Adrenal gland (tissue), 12 donors: Measurements from ENCODE around the gene FOXK2. TPM values are rescaled to one million over a fixed set of nuclear protein-coding genes. Genes with fewer than 3 reads are reported as not detected.

Experiments used
- DNase-seq, 7 donors: peaks; one replicate each; pipeline ENCODE4 v3.0.0-alpha.2; 2019 to 2020
- H3K27ac ChIP-seq, 5 donors: fragments of 200-600 bp; sonication (generic) in 4 of 5; 1 replicate in 3 of 5; 2 replicates in 2 of 5; pipeline versions ENCODE4 v1.5.1 to v1.8.0; 2016 to 2020; ENCODE audit warnings: mild to moderate bottlenecking in 1 of 5
- H3K27me3 ChIP-seq: fragments of 200-600 bp; 2 replicates; pipeline ENCODE4 v1.8.0; 2021
- H3K36me3 ChIP-seq, 2 donors: fragments of 200-600 bp; replicated peaks in 1 of 2; 1 replicate in 1 of 2; 2 replicates in 1 of 2; pipeline versions ENCODE4 v1.5.1 to v1.8.0; 2018 to 2022
- H3K4me1 ChIP-seq, 2 donors: fragments of 200-600 bp; replicated peaks in 1 of 2; 1 replicate in 1 of 2; 2 replicates in 1 of 2; pipeline versions ENCODE4 v1.5.1 to v1.8.0; 2018 to 2021
- H3K4me3 ChIP-seq, 4 donors: fragments of 200-600 bp; sonication (generic) in 3 of 4; one replicate each; pipeline ENCODE4 v1.5.1; 2016 to 2018
- H3K9me3 ChIP-seq, 3 donors: fragments of 200-600 bp; sonication (generic) in 1 of 3; replicated peaks in 1 of 3; 1 replicate in 2 of 3; 2 replicates in 1 of 3; pipeline versions ENCODE4 v1.5.1 to v1.8.0; 2016 to 2021
- POLR2A ChIP-seq, 2 donors: fragments of 450-650 bp; IDR thresholded peaks; one replicate each; pipeline ENCODE4 v1.6.1; 2017; ENCODE audit warnings: antibody characterized with exemption in 2 of 2, mild to moderate bottlenecking in 2 of 2, moderate library complexity in 1 of 2
- WGBS, 4 donors: extraction: QIAGEN DNeasy Blood & Tissue Kit in 2 of 4; methylation state at CpG; one replicate each; pipeline versions ENCODE4 v1.1.5 to v1.1.7; 2013 to 2017; 5-methylcytosine and 5-hydroxymethylcytosine counted together
- intact Hi-C, 2 donors: fragments of 100-400 bp; cut with DNase I; formaldehyde crosslinking; loops; one replicate each; pipeline versions ENCODE4 v1.14.1 to v1.15.0; 2022 to 2023
- polyA plus RNA-seq, 3 donors: library from polyadenylated mRNA; stranded (reverse); fragments of 200-250 nt in 2 of 3; fragments of 350-450 nt in 1 of 3; fragmentation: Illumina TruSeq in 1 of 3; extraction: RNeasy Lipid Tissue Mini Kit (QIAGEN cat#74804) in 1 of 3; gene quantifications; one replicate each; pipeline ENCODE4 v1.2.3, GENCODE V29; 2013 to 2014
- total RNA-seq, 9 donors: library from RNA; depleted of rRNA in 4 of 9; stranded (reverse); fragments of >200 nt in 4 of 9; fragments of 120-200 nt in 1 of 9; fragmentation: NEBNext Ultra II Directional in 1 of 9; extraction: Animal tissue kit (Norgen Biotek cat#: 25700) in 1 of 9; gene quantifications; one replicate each; pipeline versions ENCODE4 v1.1.0 to v1.2.4, GENCODE V29; 2013 to 2023
- TF ChIP-seq, protein P1 (sequence below), 6 experiments: fragments of 450-650 bp in 4 of 6; fragments of 200-600 bp in 2 of 6; sonication (generic) in 1 of 6; IDR thresholded peaks; 1 replicate in 5 of 6; 2 replicates in 1 of 6; pipeline versions ENCODE4 v1.5.1 to v1.8.0; 2016 to 2021; ENCODE audit warnings: antibody characterized with exemption in 6 of 6, mild to moderate bottlenecking in 2 of 6, moderate library complexity in 1 of 6
- donor health status: healthy with polysubstance abuse.
- donor health status: Bipolar disorder and iron deficiency.
- donor health status: DM: yes; HTN: yes; CAD: no.
- donor health status: DM: no; HTN: no; CAD: no.
- donor health status: DM: no; HTN: no; CAD: no.
- donor health status: DM: yes; HTN: yes; CAD: no.

Gene FOXK2
- total and polyA plus RNA-seq, 12 donors: 30.5 to 138 (median 45.5) TPM

DNA sequence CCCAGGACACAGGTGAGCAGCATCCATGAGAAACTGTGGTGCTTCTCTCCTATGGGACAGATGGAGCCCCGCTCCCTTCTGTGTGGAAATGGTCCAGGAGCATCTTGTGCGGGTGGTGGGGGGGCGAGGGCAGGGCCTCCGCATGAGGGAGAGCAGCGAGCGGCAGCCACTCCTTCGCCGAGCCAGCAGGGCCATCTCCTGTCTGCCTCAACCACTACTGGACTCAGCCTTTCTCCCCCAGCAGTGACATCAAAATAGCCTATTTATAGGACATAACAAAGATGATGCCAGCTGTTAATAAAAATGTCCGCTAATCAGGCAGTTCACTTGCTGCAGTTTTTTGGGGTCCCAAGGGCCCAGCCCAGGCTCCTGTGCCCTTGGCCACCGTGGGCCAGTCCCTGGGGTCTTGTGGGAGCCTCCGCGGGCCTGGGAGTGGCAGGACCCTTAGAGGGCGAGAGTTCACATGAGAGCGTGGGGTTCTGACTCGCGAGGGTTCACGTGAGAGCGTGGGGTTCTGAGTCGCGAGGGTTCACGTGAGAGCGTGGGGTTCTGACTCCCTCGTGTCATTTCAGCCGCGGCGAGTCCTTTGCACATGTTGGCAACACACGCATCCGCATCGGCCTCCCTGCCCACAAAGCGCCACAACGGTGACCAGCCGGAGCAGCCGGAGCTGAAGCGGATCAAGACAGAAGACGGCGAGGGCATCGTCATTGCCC is 81.4 kb downstream of the FOXK2 start:
- H3K9me3 ChIP-seq: no peaks in the 10 kb centered on the region
- intact Hi-C loops: no loop called here

DNA sequence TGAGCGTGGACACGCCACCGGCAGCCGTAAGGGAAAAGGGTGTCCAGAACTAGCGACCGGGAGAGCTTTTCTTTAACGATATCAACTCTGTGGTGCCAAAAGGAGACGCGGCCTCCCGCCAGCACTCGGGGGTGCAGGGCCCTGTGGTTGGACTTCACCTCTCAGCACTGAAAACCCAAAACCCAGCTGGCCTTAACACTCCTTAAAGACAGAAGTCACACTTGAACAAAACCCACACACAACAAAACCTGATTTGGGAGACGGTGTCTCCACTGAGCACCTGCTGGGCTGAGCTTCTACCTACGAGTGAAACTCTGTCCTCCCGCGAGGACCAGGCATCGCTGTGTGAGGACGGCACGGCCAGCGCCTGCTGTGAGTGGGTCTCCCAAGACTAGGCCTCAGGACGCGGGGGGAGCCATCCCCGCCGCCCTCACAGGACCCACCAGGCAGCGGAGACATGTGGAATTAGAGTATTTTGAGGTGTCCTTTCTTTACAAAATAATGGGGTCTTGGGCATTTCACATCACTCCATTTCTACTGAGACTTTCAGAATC is 82.0 kb downstream of the FOXK2 start:
- peak overlapping the region in 2 of 5 donors; percentile 62 to 65 for H3K27ac ChIP-seq
- TF ChIP-seq, protein P1, sequence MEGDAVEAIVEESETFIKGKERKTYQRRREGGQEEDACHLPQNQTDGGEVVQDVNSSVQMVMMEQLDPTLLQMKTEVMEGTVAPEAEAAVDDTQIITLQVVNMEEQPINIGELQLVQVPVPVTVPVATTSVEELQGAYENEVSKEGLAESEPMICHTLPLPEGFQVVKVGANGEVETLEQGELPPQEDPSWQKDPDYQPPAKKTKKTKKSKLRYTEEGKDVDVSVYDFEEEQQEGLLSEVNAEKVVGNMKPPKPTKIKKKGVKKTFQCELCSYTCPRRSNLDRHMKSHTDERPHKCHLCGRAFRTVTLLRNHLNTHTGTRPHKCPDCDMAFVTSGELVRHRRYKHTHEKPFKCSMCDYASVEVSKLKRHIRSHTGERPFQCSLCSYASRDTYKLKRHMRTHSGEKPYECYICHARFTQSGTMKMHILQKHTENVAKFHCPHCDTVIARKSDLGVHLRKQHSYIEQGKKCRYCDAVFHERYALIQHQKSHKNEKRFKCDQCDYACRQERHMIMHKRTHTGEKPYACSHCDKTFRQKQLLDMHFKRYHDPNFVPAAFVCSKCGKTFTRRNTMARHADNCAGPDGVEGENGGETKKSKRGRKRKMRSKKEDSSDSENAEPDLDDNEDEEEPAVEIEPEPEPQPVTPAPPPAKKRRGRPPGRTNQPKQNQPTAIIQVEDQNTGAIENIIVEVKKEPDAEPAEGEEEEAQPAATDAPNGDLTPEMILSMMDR (IDR thresholded peaks at IDR 0.05): no peak
- TF ChIP-seq POLR2A (IDR thresholded peaks at IDR 0.05): no peak
- H3K27me3 ChIP-seq: no peaks in the 10 kb centered on the region
- WGBS, 4 donors: 95 to 97% (median 97%) methylated on average over 10 to 24 of the region's 24 CpGs
- H3K9me3 ChIP-seq: no peaks in the 10 kb centered on the region
- no peak overlapping the region for H3K4me3 ChIP-seq
- intact Hi-C loops: no loop called here
- peaks cover 11 to 25% of the 10 kb centered on the region in 2 donors for H3K4me1 ChIP-seq
- DNase-seq: no peak
- peaks cover 0 to 44% of the 10 kb centered on the region in 2 donors for H3K36me3 ChIP-seq

More for the DNA sequence above, 81.4 kb downstream of the FOXK2 start:
- Histone ChIP-seq H3K36me3 (peaks cover 0 to 47% of the 10 kb centered on the region in 2 donors), H3K27ac (no peak overlapping the region), H3K4me1 (peaks cover 11 to 25% of the 10 kb centered on the region in 2 donors), H3K4me3 (no peak overlapping the region), H3K27me3 (no peaks in the 10 kb centered on the region)
- peak in 1 of 7 donors; percentile 53 for DNase-seq
- no peak for TF ChIP-seq POLR2A (IDR thresholded peaks at IDR 0.05)
- TF ChIP-seq, protein P1 (IDR thresholded peaks at IDR 0.05): no peak
- WGBS, 4 donors: 95 to 97% (median 97%) methylated on average over 31 to 37 of the region's 37 CpGs

DNA sequence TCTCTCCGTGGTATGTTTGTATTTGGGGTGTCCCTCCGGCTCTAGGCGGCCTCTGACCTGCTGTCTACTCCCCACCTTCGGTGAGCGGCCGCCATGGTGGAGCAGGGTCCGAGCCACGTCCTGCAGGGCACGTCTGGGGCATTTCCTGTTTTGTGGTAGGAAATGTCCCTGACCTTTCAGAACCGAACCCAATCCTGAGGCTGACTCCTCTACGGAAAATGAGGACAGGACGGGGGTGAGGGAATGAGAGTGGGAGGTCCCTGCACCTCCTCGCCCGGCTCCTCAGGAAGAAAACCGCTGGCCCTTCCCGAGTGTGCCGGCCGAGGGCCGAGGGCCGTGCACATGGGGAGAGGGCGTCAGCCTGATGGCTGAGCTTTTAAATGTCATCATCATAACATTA is 83.0 kb downstream of the FOXK2 start:
- Histone ChIP-seq H3K36me3 (peaks cover 0 to 36% of the 10 kb centered on the region in 2 donors), H3K27ac (peak overlapping the region in 3 of 5 donors; percentile 2 to 65 (median 62)), H3K27me3 (no peaks in the 10 kb centered on the region), H3K4me3 (no peak overlapping the region), H3K9me3 (no peaks in the 10 kb centered on the region), H3K4me1 (peaks cover 11 to 25% of the 10 kb centered on the region in 2 donors)
- intact Hi-C loops: no loop called here
- 41 to 51% (median 50%) methylated on average over 20 to 21 of the region's 21 CpGs for WGBS, 4 donors
- DNase-seq: no peak
- TF ChIP-seq POLR2A (IDR thresholded peaks at IDR 0.05): no peak

DNA sequence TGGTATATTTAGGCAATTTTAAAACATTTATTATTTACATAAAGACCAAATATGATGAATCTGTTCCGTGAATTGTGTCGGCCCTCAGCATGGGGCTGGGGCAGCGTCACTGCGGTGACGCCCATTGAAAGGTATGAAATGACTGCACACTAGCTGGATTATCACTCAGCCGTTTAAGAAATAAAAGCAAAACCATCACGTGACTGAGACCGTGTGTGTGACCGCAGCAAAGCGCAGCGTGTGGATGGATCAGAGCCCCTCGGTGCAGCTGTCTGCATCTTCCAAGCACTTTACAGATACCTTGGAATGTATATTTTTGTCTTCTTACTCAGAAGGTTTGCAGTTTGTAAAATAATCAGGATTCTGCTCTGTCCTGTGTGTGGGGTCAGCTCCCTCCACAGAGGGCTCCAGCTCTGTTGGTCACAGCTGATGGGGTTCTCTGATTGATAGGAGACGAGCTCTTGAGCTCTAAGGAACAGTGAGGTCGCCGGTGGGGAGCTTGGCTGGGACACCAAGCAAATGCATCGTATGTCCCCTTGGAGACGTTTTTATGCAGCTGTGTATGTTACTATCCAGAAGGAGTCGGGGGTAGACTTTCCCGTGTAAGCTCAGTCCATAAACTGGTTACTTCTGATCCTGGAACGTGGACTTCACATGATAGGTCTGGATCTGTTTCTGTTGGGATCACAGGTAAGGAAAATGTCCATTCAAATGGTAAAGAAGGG is 83.6 kb downstream of the FOXK2 start:
- H3K36me3 ChIP-seq: peaks cover 0 to 36% of the 10 kb centered on the region in 2 donors

More for the DNA sequence above, 83.6 kb downstream of the FOXK2 start:
- no peaks in the 10 kb centered on the region for H3K9me3 ChIP-seq
- intact Hi-C loops: no loop called here
- H3K4me1 ChIP-seq: peaks cover 11 to 25% of the 10 kb centered on the region in 2 donors
- H3K27ac ChIP-seq: peak overlapping the region in 3 of 5 donors; percentile 2 to 70 (median 65)
- H3K4me3 ChIP-seq: no peak overlapping the region
- 84 to 88% (median 85%) methylated on average over 20 of the region's 20 CpGs for WGBS, 4 donors
- no peak for DNase-seq
- no peaks in the 10 kb centered on the region for H3K27me3 ChIP-seq
- no peak for TF ChIP-seq POLR2A (IDR thresholded peaks at IDR 0.05)
- TF ChIP-seq, protein P1 (IDR thresholded peaks at IDR 0.05): no peak
